Adipose tissue (tissue), 3 donors: ENCODE data around the gene SPOCK3. TPM values are rescaled to one million over a fixed set of nuclear protein-coding genes. Genes with fewer than 3 reads are reported as not detected.

Experiments used
- H3K27ac ChIP-seq: one replicate; pipeline ENCODE4 v1.5.1; 2013; ENCODE audit warnings: low read depth, low read length
- WGBS, 3 donors: extraction: QIAGEN DNeasy Blood & Tissue Kit; methylation state at CpG; one replicate each; pipeline ENCODE4 v1.1.7; 2013; 5-methylcytosine and 5-hydroxymethylcytosine counted together
- polyA plus RNA-seq, 3 donors: library from polyadenylated mRNA; stranded (reverse); fragments of 200-250 nt; gene quantifications; one replicate each; pipeline ENCODE4 v1.2.3, GENCODE V29; 2013
- donor health status: healthy with polysubstance abuse.
- donor health status: Bipolar disorder and iron deficiency.
- donor health status: healthy.

SPOCK3 gene
- polyA plus RNA-seq, 3 donors = 0.06 to 0.12 TPM; not detected in 1

DNA sequence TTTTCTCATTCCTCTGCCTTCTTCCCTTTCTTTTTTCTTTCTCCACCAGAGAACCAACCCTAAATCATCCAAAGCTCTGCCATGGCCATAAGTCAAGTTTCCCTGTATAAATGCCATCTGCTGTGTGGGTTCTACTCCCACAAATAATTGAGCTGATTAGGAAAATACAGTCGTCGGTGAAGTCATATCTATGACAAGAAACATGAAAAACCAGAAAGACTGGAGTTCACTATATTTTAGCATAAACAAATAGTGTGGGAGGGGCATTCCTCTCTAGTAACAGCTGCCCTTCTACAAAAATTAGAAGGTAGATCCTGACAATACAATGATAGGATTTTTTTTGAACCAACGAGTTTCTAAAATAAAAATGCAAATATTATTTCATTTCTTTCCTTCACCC lies 48.8 kb downstream of the SPOCK3 start:
- 34 to 76% (median 64%) methylated on average over 3 of the region's 3 CpGs for WGBS, 3 donors
- H3K27ac ChIP-seq = no peak overlapping the region

DNA sequence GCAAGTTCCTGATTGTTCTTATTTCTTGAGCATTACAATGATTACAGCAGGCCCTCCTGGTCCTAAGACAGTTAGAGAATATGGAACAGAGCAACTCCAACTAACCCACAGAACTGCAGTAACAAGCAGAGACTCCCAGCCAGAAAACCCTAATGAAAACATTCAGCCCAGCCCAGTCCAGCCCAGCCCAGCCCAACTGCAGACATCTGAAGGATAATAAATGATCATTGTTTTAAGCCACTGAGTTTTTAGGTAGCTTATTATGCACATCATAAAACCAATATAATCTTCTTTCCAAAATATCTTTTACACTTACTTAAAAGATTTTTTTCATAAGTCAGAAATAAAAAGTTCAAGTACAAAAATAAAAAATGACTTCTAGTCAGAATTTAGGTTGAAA lies 51.3 kb downstream of the SPOCK3 start:
- H3K27ac ChIP-seq = no peak overlapping the region

DNA sequence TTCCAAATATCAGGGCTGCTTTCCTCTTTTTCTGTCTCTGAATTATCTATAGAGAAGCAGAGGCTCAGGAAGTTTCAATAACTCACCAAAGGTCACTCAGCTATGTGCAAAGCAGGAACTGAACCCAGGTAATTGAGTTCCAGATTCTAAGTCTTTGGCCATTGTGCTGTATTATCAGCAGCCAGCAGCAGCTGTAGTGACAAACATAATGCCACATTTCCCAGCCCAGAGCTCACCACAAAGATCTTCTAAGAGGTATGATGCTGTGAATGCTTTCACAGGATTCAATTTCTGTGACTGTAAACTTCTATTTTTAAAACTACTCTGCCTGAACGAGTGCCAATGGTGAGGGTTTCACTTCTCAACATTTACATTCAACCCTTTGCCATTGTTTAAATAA lies 56.4 kb downstream of the SPOCK3 start:
- 16 to 36% (median 26%) methylated on average over 1 of the region's 1 CpG for WGBS, 3 donors
- no peak overlapping the region for H3K27ac ChIP-seq

DNA sequence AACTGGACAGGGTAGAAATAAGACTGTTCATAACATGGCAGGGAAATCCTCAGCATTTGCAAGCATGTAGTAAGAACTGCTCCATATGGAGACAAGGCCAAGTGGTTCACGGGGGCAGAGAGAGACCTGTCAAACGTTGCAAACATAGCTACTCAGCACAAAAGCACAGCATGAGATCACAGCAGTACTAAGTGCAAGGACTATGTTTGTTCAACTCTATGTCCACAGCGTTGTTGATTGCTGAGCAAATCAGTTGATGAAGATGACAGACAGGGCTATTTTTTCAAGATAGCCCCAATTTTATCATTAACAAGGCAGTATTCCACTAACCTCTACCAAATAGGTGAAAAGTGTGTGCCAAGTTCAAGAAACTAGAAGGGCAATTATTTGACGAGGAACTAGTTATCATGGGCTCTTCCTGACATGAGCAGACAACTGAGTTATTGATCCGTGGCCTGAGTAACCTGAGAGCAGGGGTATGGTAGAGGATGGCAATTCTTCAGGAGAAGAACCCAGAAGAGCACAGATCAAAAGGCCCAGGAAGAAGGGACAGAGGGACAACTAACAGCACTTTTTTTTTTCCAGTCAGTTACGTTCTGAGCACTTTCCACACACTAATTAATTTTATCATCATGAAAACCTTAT lies 57.4 kb downstream of the SPOCK3 start:
- WGBS, 3 donors = 36 to 73% (median 73%) methylated on average over 6 of the region's 6 CpGs
- H3K27ac ChIP-seq = no peak overlapping the region

DNA sequence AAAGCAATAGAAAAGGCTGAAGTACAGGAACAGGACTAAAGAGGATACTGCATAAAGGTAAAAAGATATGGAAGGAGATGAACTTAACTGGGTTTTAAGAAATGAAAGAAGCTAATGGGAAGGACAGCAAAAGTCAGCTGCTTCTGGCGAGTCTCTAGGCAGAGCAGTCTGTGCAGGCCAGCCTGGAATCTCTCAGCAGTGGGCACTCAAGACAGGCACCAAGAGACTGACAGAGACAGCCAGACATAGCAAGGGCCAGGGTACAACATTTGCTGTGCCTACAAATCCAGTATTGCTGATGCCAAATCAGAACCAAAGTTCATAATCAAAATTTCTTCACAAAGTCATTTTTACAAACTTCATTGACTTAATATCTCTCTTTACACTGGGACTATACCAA lies 62.4 kb downstream of the SPOCK3 start:
- no peak overlapping the region for H3K27ac ChIP-seq
- WGBS, 3 donors = 41 to 78% (median 65%) methylated on average over 1 of the region's 1 CpG

DNA sequence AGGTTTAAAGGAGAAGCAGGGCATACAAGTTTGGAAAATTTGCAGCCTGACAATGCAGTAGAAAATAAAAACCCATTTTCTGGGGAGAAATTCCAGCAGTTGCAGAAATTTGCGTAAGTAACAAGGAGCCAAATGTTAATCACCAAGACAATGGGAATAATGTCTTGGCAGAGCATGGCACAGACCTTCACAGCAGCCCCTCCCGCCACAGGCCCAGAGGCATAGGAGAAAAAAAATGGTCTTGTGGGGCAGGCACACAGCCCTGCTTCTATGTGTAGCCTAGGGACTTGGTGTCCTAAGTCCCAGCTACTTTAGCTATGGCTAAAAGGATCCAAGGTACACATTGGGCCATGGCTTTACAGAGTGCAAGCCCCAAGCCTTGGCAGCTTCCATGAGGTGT lies 65.7 kb downstream of the SPOCK3 start:
- WGBS, 3 donors = 85 to 98% (median 91%) methylated on average over 2 of the region's 2 CpGs

DNA sequence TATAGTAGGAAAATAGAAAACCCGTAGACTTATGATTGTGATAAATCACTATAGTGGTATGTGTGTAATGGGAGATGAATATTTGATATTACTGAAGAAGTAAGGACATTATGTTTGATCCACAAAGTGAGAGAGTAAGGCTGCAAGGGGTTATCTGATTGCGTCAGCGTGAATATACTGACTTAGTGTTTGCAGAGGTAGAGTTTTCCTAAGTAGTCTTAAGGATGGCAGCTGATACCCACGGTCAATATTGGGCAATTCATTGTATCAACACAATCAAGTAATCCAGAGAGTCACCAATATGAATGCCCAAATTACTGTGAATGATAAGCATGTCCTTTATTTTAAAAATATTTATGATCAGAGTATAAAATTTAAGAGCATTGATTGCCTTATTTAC lies 83.7 kb downstream of the SPOCK3 start:
- H3K27ac ChIP-seq = no peak overlapping the region
- 57 to 90% (median 87%) methylated on average over 4 of the region's 4 CpGs for WGBS, 3 donors

More for the DNA sequence above, 65.7 kb downstream of the SPOCK3 start:
- no peak overlapping the region for H3K27ac ChIP-seq

DNA sequence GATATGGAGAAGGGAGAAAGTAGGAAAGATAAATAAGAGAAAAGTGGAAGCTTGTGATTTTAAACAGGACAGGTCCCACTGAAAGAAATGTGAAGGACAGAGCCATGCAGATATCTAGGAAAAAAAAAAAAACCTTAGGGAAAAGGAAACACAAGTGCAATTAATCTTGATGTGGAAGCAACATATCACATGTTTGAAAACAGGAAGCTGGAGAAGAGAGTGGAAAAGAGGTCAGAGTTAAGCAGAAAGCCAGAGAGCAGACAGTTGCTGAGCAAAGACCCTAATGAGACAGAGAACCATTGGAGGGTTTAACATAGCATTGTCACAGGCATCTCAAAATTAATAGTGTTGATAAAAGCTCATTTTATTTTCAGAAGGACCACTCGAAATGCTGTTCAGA lies 89.7 kb downstream of the SPOCK3 start:
- H3K27ac ChIP-seq = no peak overlapping the region
- 36 to 61% (median 42%) methylated on average over 1 of the region's 1 CpG for WGBS, 3 donors

DNA sequence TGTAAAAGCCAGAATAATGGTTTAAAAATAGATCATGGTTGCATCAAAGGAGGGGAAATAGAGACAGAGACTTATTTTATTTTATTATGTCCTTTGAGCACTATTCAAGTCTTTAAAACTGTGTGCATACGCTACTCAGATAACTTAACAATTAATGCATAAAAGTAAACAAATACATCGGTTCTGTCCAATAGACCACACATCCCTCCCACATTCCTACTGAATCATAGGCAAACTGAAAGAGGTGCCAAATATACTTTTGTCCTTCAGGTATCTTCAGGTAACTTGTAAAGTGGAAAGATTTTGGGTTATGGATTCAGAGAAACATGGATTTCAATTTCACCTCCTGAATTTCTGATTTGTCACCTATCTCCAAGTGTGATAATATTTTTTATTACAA lies 91.3 kb downstream of the SPOCK3 start:
- H3K27ac ChIP-seq = no peak overlapping the region
- WGBS, 3 donors = 59 to 88% (median 83%) methylated on average over 2 of the region's 2 CpGs

DNA sequence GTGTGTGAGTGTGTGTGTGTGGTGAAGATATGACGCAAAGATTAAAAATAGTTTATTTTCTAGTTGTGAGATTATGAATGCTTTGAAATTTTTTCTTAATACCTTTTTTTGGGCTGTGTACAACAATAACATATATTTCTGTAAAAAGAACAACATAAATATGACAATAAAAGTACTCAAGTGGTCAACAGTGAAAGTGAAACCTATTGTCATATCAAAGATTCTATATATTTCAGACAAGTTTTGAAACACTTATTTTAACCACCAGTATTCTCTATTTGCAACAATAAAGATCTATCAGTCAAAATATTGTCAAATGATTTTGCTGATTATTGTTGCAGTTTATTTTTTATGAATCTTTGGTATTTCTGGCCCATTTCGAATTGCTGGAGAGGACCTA lies 98.0 kb downstream of the SPOCK3 start:
- H3K27ac ChIP-seq = no peak overlapping the region
- 73 to 89% (median 88%) methylated on average over 2 of the region's 2 CpGs for whole genome bisulfite sequencing, 3 donors

DNA sequence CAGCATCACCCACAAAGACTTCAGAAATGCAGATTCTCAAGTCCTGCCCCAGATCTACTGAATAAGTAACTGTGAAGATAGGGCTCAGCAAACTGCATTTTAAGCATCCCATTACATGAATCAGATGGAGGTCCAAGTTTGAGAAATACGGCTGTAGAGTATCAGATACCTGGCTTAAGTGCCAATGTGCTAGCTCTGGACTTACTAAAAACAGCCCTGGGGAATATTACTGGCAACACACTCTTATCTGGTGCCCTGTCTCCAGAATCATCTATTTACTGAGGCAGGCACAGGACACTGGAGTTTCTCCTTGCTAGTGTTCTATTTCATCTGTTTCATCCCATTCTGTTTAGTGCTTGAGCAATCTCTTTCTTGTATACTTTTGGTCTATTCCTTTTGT lies 105.1 kb downstream of the SPOCK3 start:
- no peak overlapping the region for H3K27ac ChIP-seq
- 78 to 86% (median 78%) methylated on average over 1 of the region's 1 CpG for WGBS, 3 donors

DNA sequence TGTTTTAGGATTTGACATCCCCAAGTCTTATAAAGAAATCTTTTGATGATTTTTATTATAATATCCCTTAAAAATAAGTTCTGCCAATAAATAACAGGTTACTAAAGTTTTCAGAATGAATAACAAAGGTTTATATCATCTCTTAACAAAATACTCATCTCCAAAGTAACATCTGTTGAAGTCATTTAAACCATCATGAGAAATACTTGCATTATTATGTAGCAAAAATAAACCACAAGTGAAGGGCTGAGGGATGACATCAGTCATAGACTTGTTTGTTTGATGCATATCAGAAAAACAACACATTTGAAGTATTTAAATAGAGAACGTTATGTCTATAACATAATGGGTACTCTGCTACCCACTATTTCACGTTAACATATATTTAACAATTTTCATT lies 114.9 kb downstream of the SPOCK3 start:
- 50 to 76% (median 70%) methylated on average over 2 of the region's 2 CpGs for WGBS, 3 donors
- H3K27ac ChIP-seq = no peak overlapping the region

DNA sequence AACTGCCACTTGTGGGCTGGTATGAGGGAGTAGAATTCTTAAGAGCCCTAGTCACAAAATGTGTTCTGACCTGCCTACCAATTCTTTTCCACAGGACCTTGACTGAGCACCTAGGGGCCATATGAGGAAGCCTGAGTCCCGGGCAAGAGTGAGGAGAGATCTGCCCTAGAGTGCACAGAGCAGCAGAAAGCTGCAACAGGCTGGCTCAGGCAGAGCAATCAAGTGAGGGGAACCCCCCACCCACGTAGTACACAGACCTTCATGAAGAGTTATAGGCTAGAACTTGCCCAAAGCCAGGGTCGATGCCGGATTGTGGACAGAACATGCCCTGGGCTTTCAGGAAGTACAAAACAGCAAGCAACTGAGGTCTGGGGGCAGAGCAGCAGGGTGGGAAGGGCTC lies 117.0 kb downstream of the SPOCK3 start:
- no peak overlapping the region for H3K27ac ChIP-seq
- 55 to 72% (median 70%) methylated on average over 4 of the region's 4 CpGs for WGBS, 3 donors

DNA sequence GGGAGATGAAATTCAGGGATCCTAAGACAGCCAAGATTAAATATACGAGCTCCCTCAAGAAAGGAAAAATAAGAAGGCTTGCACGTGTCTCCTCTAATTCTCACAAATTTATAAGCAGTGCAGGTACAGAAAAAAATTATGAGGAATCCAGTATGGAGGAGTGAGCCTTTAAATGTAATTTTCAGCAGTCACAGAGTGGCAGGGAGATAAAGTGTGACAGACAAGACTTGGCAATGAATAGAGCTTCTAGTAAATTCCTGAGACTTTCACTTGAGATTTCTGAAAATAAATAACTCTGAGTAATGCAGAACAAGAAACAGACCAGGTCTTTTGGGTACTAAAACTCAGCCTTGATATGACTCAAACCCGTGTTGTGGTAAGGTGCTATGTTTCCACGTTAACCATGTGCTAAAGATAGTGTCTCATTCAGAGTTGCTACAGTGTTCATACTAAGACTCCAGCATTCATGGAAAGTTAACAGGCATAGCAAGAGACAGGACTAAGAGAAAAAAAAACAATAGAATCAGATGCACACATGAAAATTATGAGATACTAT lies 119.8 kb downstream of the SPOCK3 start:
- 43 to 66% (median 58%) methylated on average over 4 of the region's 4 CpGs for WGBS, 3 donors
- no peak overlapping the region for H3K27ac ChIP-seq

DNA sequence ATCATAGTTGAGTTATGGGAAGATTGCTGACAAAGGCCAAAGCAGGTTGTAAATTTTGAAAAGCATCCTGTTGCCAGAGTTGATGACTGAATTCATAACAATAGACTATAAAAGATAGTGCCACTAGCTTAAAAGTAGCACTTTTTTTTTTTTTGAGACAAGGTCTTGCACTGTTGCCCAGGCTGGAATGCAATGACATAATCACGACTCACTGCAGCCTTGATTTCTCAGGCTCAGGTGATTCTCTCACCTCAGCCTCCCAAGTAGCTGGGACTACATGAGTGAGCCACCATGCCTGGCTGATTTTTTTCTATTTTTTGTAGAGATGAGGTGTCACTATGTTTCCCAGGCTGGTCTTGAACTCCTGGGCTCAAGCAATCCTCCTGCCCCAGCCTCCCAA lies 122.7 kb downstream of the SPOCK3 start:
- H3K27ac ChIP-seq = no peak overlapping the region
- WGBS, 3 donors = 77 to 91% (median 85%) methylated on average over 1 of the region's 1 CpG

DNA sequence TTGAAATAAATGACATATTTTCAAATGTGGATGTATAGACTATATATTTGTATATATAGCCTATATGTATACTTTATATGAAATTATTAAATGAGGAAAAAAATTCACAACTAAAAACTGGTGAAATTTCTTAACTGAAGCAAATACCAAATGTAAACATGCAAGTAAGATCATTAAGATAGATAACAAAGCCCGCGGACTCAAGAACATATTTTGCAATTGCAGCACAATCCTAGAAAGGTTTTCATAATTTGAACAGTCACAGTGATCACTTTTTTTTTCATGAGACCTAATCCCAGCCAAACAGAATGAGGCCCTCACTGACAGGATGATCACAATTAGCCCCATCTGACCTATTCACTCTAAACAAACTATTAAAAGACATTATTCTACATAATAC lies 123.2 kb downstream of the SPOCK3 start:
- 59 to 84% (median 82%) methylated on average over 2 of the region's 2 CpGs for WGBS, 3 donors
- H3K27ac ChIP-seq = no peak overlapping the region

DNA sequence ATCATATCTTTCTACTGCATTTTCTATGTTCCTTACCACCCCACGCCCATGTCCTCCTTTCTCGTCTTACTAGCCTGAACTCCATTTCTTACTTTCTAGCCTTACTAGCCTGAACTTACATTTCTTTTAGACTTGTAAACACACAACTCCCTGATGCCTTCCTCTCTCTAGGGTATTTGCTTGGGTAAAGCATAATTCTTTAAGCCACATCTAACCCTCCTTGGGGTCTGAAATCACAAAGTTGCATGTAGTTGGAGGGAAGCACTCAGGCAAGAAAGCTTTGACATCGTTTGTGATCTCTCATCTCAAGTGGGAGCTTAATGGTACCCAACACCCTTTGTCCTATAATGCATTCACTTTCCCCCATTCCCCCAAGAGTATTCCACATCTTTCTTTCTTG lies 124.4 kb downstream of the SPOCK3 start:
- 76 to 92% (median 89%) methylated on average over 3 of the region's 3 CpGs for WGBS, 3 donors
- H3K27ac ChIP-seq = no peak overlapping the region

DNA sequence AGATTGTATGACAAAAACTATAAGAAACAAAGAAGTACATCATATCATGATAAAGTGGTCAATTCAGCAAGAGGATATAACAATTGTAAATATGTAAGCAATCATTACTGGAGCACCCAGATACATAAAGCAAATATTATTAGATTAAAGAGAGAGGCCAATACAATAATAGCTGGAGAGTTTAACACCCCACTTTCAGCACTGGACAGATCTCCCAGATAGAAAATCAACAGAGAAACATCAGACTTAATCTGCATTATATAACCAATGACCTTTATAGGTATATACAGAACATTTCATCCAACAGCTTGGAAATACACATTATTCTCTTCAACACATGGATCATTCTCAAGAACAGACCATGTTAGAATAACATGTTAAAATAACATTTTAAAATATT lies 128.4 kb downstream of the SPOCK3 start:
- no peak overlapping the region for H3K27ac ChIP-seq

DNA sequence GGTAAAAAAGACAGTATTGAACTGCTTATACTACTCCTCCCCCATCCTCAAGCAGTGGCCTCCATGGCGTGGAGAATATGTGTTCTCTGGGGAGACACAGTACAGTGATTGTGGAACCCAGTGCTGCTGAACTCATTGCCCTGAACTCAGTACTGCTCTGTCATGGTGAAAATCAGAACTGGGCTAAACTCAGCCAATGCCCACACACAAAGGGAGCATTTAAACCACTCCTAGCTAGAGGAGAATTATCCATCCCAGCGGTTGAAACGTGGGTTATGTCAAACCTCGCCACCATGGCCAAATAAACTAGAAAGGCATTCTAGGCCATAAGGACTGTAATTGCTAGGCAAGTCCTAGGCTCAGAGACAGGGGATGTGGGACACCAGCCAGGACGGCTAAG lies 131.8 kb downstream of the SPOCK3 start:
- 72 to 87% (median 79%) methylated on average over 5 of the region's 5 CpGs for WGBS, 3 donors
- H3K27ac ChIP-seq = no peak overlapping the region

DNA sequence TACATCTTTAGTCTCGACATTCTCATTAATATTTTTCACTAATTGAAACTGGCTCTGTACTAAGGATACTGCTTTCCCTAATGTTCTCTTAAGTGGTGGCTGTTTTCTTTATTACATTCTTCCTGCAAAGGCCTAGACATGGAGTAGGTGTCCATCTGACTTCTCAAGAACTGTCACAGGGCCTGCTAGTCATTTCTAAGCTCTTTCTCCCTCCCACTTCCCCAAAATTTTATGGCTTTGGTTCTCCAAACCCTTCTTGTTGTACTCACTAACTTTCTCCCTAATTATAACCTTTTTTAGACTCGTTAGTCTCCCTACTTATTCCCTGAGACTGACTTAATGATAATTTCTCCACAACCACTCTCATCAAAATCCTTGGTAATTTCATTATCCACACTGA lies 133.3 kb downstream of the SPOCK3 start:
- no peak overlapping the region for H3K27ac ChIP-seq
- WGBS, 3 donors = 63 to 82% (median 81%) methylated on average over 2 of the region's 2 CpGs

DNA sequence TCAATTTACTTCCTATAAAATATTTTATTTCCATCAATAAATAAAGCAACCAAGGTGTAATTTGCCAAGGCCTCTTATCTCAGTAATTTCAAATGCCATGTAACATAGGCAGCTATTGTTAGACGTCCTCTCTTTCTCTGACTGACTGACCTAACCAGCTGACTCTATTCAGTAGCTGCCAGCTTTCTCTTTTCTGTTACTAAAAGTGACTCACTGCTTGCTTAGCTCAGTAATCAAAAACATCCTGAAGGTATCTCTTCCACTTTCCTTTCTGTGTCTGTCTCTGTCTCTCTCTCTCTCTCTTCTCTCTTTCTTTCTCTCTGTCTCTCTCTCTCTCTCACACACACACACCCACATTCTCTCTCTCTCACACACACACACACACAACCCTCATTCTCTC lies 134.2 kb downstream of the SPOCK3 start:
- no peak overlapping the region for H3K27ac ChIP-seq
- 20 to 31% (median 21%) methylated on average over 1 of the region's 1 CpG for WGBS, 3 donors
